Measurements from ENCODE around the gene TBCE. TPM values are rescaled to one million over a fixed set of nuclear protein-coding genes. Genes with fewer than 3 reads are reported as not detected.

Gene TBCE
- total RNA-seq, 4 donors from 2014 or later: 16.8 to 59.1 (median 23.9) TPM

DNA sequence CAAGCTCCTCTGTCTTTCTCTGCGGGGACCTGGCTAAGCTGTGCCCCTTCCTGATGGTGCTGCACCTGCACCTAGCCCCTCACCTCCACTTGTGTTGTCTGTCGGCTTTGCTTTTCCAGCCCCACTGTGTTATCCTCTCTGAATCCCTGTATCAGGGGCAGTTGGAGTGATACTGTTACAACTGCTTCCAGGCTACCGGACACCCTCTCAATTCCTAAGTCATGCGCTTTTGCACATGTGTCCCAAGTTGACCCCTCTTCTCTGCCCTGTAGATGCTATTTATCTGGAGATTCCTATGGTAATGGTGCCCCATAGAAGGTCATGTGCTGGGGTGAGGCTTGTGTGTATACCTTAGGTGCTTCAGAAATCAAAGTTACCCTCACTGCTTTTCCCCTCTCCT lies 58.9 kb downstream of the TBCE start:
- no peak for TF ChIP-seq CTCF (IDR thresholded peaks at IDR 0.05)
- TF ChIP-seq POLR2AphosphoS5 (IDR thresholded peaks at IDR 0.05): no peak
- TF ChIP-seq POLR2A (IDR thresholded peaks at IDR 0.05): no peak
- no peak for TF ChIP-seq EP300 (IDR thresholded peaks at IDR 0.05; ENCODE audit: low read depth)
- no peak for DNase-seq
- Histone ChIP-seq H3K36me3 (no peaks in the 10 kb centered on the region), H3K27me3 (no peaks in the 10 kb centered on the region), H3K9me3 (no peaks in the 10 kb centered on the region), H3K27ac (no peak overlapping the region), H3K4me3 (no peak overlapping the region), H3K4me1 (no peaks in the 10 kb centered on the region)
- 94 to 100% methylated on average over 1 to 4 of the region's 4 CpGs for WGBS, 2 donors (ENCODE audit: low coverage in 1 of 2)
- in situ Hi-C loops (cut with MboI; ENCODE audit: low pct_ligation_motif_present in 1 of 4, low pct_unique_long_range_greater_than_20kb in 1 of 4, low sequenced_read_pairs in 3 of 4) (no loop called here), intact Hi-C loops (cut with DNase I; ENCODE audit: low total_unique reads) (no loop called here)

DNA sequence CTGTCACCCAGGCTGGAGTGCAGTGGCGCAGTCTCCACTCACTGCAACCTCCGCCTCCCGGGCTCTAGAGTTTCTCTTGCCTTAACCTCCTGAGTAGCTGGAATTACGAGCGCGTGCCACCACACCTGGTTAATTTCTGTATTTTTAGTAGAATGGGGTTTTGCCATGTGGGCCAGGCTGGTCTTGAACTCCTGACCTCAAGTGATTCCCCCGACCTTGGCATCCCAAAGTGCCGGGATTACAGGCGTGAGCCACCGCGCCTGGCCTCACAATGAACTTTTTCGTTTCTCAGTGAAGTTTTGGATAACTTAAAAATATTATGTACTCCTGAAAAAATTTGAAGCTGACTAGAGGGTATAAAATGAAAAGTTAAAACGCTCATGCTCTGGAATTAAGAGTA lies 59.5 kb downstream of the TBCE start:
- H3K27me3 ChIP-seq: no peaks in the 10 kb centered on the region
- in situ Hi-C loops (cut with MboI; ENCODE audit: low pct_ligation_motif_present in 1 of 4, low pct_unique_long_range_greater_than_20kb in 1 of 4, low sequenced_read_pairs in 3 of 4): no loop called here
- WGBS, 2 donors (ENCODE audit: low coverage in 1 of 2): 92 to 94% methylated on average over 12 to 13 of the region's 13 CpGs

GRCh38 chr1:235427447-235427846 lies 60.2 kb downstream of the TBCE start:
- in situ Hi-C loops (cut with MboI; ENCODE audit: low pct_ligation_motif_present in 1 of 4, low pct_unique_long_range_greater_than_20kb in 1 of 4, low sequenced_read_pairs in 3 of 4): no loop called here
- Histone ChIP-seq H3K36me3 (no peaks in the 10 kb centered on the region), H3K9me3 (no peaks in the 10 kb centered on the region), H3K4me3 (no peak overlapping the region), H3K4me1 (no peaks in the 10 kb centered on the region), H3K27me3 (no peaks in the 10 kb centered on the region), H3K27ac (no peak overlapping the region)
- TF ChIP-seq EP300 (IDR thresholded peaks at IDR 0.05; ENCODE audit: low read depth): no peak
- no peak for TF ChIP-seq POLR2A (IDR thresholded peaks at IDR 0.05)
- TF ChIP-seq CTCF (IDR thresholded peaks at IDR 0.05): no peak
- no peak for TF ChIP-seq POLR2AphosphoS5 (IDR thresholded peaks at IDR 0.05)
- no peak for DNase-seq
- WGBS, 2 donors (ENCODE audit: low coverage in 1 of 2): 54 to 80% methylated on average over 2 to 4 of the region's 4 CpGs
- intact Hi-C loops (cut with DNase I; ENCODE audit: low total_unique reads): no loop called here

More for the DNA sequence above, 59.5 kb downstream of the TBCE start:
- H3K27ac ChIP-seq: no peak overlapping the region
- no peak for DNase-seq
- intact Hi-C loops (cut with DNase I; ENCODE audit: low total_unique reads): no loop called here
- no peaks in the 10 kb centered on the region for H3K36me3 ChIP-seq
- no peak for TF ChIP-seq CTCF (IDR thresholded peaks at IDR 0.05)
- TF ChIP-seq EP300 (IDR thresholded peaks at IDR 0.05; ENCODE audit: low read depth): no peak
- TF ChIP-seq POLR2A (IDR thresholded peaks at IDR 0.05): no peak
- TF ChIP-seq POLR2AphosphoS5 (IDR thresholded peaks at IDR 0.05): no peak
- no peaks in the 10 kb centered on the region for H3K9me3 ChIP-seq
- no peak overlapping the region for H3K4me3 ChIP-seq
- no peaks in the 10 kb centered on the region for H3K4me1 ChIP-seq

DNA sequence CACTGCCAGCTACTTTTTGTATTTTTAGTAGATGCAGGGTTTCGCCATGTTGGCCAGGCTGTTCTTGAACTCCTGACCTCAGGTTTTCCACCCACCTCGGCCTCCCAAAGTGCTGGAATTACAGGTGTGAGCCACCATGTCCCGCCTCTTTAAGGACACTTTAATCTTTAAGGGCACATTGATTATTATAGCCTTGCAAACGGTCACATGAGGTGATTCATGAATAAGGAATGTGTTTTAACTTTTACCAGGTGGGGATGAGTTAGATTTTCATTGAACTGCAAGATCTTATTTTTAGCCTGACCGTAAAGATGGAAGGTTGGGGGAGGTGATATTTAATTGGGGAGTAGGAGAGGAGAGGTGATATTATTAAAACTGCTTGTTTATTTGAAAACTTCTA lies 61.9 kb downstream of the TBCE start:
- 77 to 84% methylated on average over 5 of the region's 5 CpGs for WGBS, 2 donors (ENCODE audit: low coverage in 1 of 2)
- no peaks in the 10 kb centered on the region for H3K9me3 ChIP-seq
- in situ Hi-C loops (cut with MboI; ENCODE audit: low pct_ligation_motif_present in 1 of 4, low pct_unique_long_range_greater_than_20kb in 1 of 4, low sequenced_read_pairs in 3 of 4): no loop called here
- no peak for TF ChIP-seq POLR2A (IDR thresholded peaks at IDR 0.05)
- TF ChIP-seq POLR2AphosphoS5 (IDR thresholded peaks at IDR 0.05): no peak
- TF ChIP-seq CTCF (IDR thresholded peaks at IDR 0.05): no peak
- TF ChIP-seq EP300 (IDR thresholded peaks at IDR 0.05; ENCODE audit: low read depth): no peak
- H3K36me3 ChIP-seq: peaks cover 0 to 7% (median 1%) of the 10 kb centered on the region in 4 donors
- DNase-seq: no peak
- no peak overlapping the region for H3K27ac ChIP-seq
- no peaks in the 10 kb centered on the region for H3K27me3 ChIP-seq
- H3K4me1 ChIP-seq: no peaks in the 10 kb centered on the region
- H3K4me3 ChIP-seq: no peak overlapping the region
- intact Hi-C loops (cut with DNase I; ENCODE audit: low total_unique reads): no loop called here
